Measurements from ENCODE around the gene PSMG4. TPM values are rescaled to one million over a fixed set of nuclear protein-coding genes. Genes with fewer than 3 reads are reported as not detected.

The PSMG4 gene
- total and polyA plus RNA-seq, 2 of the 8 experiments (the other 6 are each of a cell fraction or from before 2014, with no cell fraction given), result 40.6 to 113 TPM

GRCh38 chr6:3315841-3316240 is 57.1 kb downstream of the PSMG4 start:
- DNase-seq (ENCODE audit: low read depth in 1 of 2, low spot score in 2 of 2), result no peak
- Histone ChIP-seq H2AK5ac (ENCODE audit: low read depth, low read length) (no peak overlapping the region), H3K23ac (ENCODE audit: insufficient read length) (no peak overlapping the region), H3K9me3 (ENCODE audit: insufficient read depth in 2 of 2, low read depth in 1 of 2, low read length in 1 of 2) (no peaks in the 10 kb centered on the region), H3K27ac (ENCODE audit: low read depth, low read length) (no peak overlapping the region), H3K14ac (ENCODE audit: insufficient read length) (no peak overlapping the region), H3K18ac (ENCODE audit: extremely low read depth, low read length) (no peak overlapping the region), H2AFZ (ENCODE audit: low read length) (no peak overlapping the region), H3K23me2 (ENCODE audit: low read depth, low read length) (no peaks in the 10 kb centered on the region), H2BK20ac (ENCODE audit: low read length) (no peak overlapping the region), H2BK12ac (ENCODE audit: low read depth, low read length) (no peak overlapping the region), H4K20me1 (replicated peaks in 1 of 2; ENCODE audit: control insufficient read depth in 1 of 2, insufficient read depth in 2 of 2, low read length in 2 of 2) (no peaks in the 10 kb centered on the region), H3K36me3 (ENCODE audit: control insufficient read depth in 2 of 4, insufficient read depth in 4 of 4, low read length in 3 of 4) (no peaks in the 10 kb centered on the region), H3K4me1 (replicated peaks in 1 of 4; ENCODE audit: control insufficient read depth in 3 of 4, insufficient read depth in 4 of 4, low read length in 3 of 4) (peaks cover 0 to 5% (median 0%) of the 10 kb centered on the region in 4 experiments; a peak in 3 of 7 replicates), H3K27me3 (replicated peaks in 1 of 4; ENCODE audit: control insufficient read depth in 3 of 4, extremely low read depth in 1 of 4, insufficient read depth in 3 of 4, low read length in 3 of 4) (no peaks in the 10 kb centered on the region), H3K4me2 (ENCODE audit: insufficient read depth in 1 of 2, low read depth in 2 of 2, low read length in 2 of 2) (no peak overlapping the region), H3K56ac (replicated peaks; ENCODE audit: insufficient read length, low read depth, low read length) (no peak overlapping the region), H4K5ac (ENCODE audit: insufficient read length, low read depth, low read length) (no peak overlapping the region), H4K91ac (replicated peaks; ENCODE audit: insufficient read length, low read length) (no peak overlapping the region), H4K8ac (ENCODE audit: extremely low read depth, insufficient read depth, low read length) (no peak overlapping the region), H2BK15ac (ENCODE audit: low read length) (no peak overlapping the region), H3K79me1 (ENCODE audit: low read depth, low read length) (peaks cover 4% of the 10 kb centered on the region; the same call in 1 of the 2 replicates), H3K4me3 (ENCODE audit: extremely low read depth in 1 of 4, insufficient read depth in 2 of 4, low read depth in 3 of 4, low read length in 4 of 4) (no peak overlapping the region), H3K79me2 (ENCODE audit: control insufficient read depth in 1 of 2, insufficient read depth in 2 of 2, low read length in 2 of 2) (peaks cover 0 to 2% of the 10 kb centered on the region in 2 experiments; a peak in 1 of 4 replicates), H2BK5ac (ENCODE audit: low read depth, low read length) (no peak overlapping the region), H3K9ac (replicated peaks in 1 of 4; ENCODE audit: extremely low read depth in 1 of 4, low read depth in 3 of 4, low read length in 3 of 4) (no peak overlapping the region), H2BK120ac (replicated peaks; ENCODE audit: low read depth, low read length) (no peak overlapping the region), H3K4ac (replicated peaks; ENCODE audit: insufficient read length, low read depth, low read length) (no peak overlapping the region)
- CTCF ChIA-PET (ENCODE audit: partially characterized antibody), result interaction anchor here (0.9 to 2.3 kb wide), 5 partner anchors 14 to 417 kb away, joined by 3 to 7 read pairs (median 7); no protein-coding TSS in a partner anchor
- POLR2A ChIA-PET (ENCODE audit: partially characterized antibody), result no interaction called here
- FAIRE-seq, result no peak
- no peak for TF ChIP-seq SP2 (IDR thresholded peaks at IDR 0.05; ENCODE audit: low read length)
- no peak for TF ChIP-seq POLR2A (IDR thresholded peaks at IDR 0.05; ENCODE audit: control extremely low read depth in 1 of 2, low read depth in 2 of 2, low read length in 2 of 2)
- TF ChIP-seq GABPA (IDR thresholded peaks at IDR 0.05; ENCODE audit: borderline replicate concordance, insufficient read depth, low read length), result no peak
- TF ChIP-seq HDAC2 (IDR thresholded peaks at IDR 0.05; ENCODE audit: borderline replicate concordance in 1 of 2, low read depth in 2 of 2, low read length in 2 of 2), result no peak
- TF ChIP-seq BCL11A (IDR thresholded peaks at IDR 0.05; ENCODE audit: low read depth in 2 of 2, low read length in 2 of 2), result no peak
- no peak for TF ChIP-seq SP4 (IDR thresholded peaks at IDR 0.05; ENCODE audit: low read length)
- TF ChIP-seq CREB1 (IDR thresholded peaks at IDR 0.05), result no peak
- WGBS, 2 experiments (ENCODE audit: extremely low coverage in 1 of 2, insufficient coverage in 1 of 2, insufficient read length in 1 of 2, insufficient replicate concordance in 2 of 2, low coverage in 1 of 2, low lambda C conversion rate in 2 of 2, missing lambda C conversion rate in 1 of 2), result 90% methylated on average over 8 of the region's 8 CpGs; no CpG with 5 or more reads in 1 of the 2 experiments

Measured in H1 (cell line).